Kidney epithelial cell (primary cell): Measurements from ENCODE around the gene TRAPPC12. TPM values are rescaled to one million over a fixed set of nuclear protein-coding genes. Genes with fewer than 3 reads are reported as not detected.

Source experiments
- DNase-seq: peaks from one replicate; pipeline ENCODE4 v3.0.0-alpha.2; 2010; ENCODE audit warnings: low read depth
- H3K27me3 ChIP-seq: 2 replicates; pipeline ENCODE4 v1.6.0; 2011; ENCODE audit warnings: low read length; ENCODE audit not compliant: control insufficient read depth, insufficient read depth
- H3K36me3 ChIP-seq: 2 replicates; pipeline ENCODE4 v1.5.1; 2011; ENCODE audit warnings: low read length; ENCODE audit not compliant: control insufficient read depth, insufficient read depth
- H3K4me3 ChIP-seq: 2 replicates; pipeline ENCODE4 v1.5.1; 2011; ENCODE audit warnings: low read depth, mild to moderate bottlenecking, control low read depth, low read length
- total RNA-seq: library from RNA; depleted of rRNA; stranded (reverse); fragments of >200 nt; gene quantifications from 2 replicates; pipeline ENCODE4 v1.2.3, GENCODE V29; 2015
- TF ChIP-seq, protein P1 (sequence below): IDR thresholded peaks from 2 replicates; pipeline ENCODE4 v1.5.1; 2011; ENCODE audit warnings: mild to moderate bottlenecking, moderate library complexity, low read length, control low read depth, inconsistent platforms; ENCODE audit not compliant: insufficient read depth, poor library complexity, severe bottlenecking

Gene TRAPPC12
- total RNA-seq, 1 donor from 2014 or later: 47.7 TPM

DNA sequence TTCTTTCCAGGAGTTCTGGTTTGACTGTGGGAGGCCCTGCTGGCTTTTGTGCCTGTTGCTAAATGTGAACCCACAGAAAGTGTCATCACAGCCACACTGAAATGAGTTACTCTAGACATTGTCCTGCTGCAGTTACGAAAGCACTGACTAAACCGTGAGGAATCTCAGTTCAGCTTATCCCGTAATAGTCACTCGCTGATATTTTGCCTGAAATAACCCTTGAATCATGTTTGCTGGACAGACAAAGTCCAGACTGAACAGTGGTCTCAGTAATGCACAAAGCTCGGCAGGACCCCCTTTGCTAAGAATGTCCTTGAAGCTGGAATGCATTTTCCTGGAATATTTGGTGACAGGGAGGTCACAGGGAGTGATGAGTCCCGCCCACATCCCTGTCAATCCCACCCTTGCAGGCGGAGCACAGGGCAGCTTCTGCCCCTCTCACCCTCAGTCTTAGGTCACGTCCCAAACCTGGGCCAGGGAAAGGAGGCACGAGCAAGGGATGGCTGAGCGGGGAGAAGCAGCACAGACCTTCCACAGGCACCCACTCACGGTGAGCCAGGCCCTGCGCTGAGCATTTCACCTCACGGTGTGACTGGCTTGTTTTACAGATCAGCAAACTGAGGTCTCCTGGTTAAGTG is 86.5 kb downstream of the TRAPPC12 start:
- TF ChIP-seq, protein P1, sequence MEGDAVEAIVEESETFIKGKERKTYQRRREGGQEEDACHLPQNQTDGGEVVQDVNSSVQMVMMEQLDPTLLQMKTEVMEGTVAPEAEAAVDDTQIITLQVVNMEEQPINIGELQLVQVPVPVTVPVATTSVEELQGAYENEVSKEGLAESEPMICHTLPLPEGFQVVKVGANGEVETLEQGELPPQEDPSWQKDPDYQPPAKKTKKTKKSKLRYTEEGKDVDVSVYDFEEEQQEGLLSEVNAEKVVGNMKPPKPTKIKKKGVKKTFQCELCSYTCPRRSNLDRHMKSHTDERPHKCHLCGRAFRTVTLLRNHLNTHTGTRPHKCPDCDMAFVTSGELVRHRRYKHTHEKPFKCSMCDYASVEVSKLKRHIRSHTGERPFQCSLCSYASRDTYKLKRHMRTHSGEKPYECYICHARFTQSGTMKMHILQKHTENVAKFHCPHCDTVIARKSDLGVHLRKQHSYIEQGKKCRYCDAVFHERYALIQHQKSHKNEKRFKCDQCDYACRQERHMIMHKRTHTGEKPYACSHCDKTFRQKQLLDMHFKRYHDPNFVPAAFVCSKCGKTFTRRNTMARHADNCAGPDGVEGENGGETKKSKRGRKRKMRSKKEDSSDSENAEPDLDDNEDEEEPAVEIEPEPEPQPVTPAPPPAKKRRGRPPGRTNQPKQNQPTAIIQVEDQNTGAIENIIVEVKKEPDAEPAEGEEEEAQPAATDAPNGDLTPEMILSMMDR: no peak
- Histone ChIP-seq H3K4me3 (no peak overlapping the region), H3K36me3 (no peaks in the 10 kb centered on the region), H3K27me3 (no peaks in the 10 kb centered on the region)
- DNase-seq: peak; percentile 58

DNA sequence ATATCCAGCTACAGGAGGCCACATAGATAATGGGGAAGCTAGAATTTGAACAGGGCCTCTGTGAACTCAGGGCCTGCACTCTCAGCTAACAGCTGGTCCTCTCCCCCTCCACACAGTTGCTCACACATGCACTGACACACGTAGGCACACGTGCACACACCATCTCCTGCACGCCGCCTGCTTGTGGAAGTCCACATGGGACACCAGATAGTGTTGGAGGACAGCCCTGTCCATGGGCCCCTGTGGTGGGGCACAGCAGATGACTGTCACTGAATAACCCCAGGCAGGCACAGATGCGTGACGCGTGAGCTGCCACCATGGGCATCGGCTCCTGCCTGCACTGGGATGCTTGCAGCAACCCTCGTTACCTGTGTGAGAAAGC is 87.0 kb downstream of the TRAPPC12 start:
- Histone ChIP-seq H3K27me3 (no peaks in the 10 kb centered on the region), H3K36me3 (no peaks in the 10 kb centered on the region), H3K4me3 (no peak overlapping the region)
- DNase-seq: no peak
- TF ChIP-seq, protein P1: no peak

DNA sequence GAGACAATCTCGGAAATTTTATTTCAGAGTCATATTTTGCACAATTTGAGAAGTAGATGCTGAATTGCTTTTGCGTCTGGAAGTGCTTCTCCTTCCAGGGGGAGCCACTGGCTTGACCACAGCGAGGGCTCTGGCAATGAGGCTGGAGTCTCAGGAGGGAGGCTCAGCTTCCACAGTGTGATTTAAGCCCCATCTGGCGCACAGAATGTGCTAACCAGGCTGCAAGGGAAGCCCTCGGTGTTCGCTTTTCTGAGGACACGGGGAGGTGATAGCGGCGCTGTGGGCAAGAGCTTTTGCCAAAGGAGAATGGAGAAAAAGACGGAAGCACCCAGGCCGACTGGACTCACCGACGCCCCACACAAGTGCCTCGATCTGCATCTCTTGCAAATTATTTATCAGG is 87.5 kb downstream of the TRAPPC12 start:
- peaks cover 1% of the 10 kb centered on the region for H3K36me3 ChIP-seq
- H3K27me3 ChIP-seq: no peaks in the 10 kb centered on the region
- no peak overlapping the region for H3K4me3 ChIP-seq
- DNase-seq: no peak
- TF ChIP-seq, protein P1: no peak

DNA sequence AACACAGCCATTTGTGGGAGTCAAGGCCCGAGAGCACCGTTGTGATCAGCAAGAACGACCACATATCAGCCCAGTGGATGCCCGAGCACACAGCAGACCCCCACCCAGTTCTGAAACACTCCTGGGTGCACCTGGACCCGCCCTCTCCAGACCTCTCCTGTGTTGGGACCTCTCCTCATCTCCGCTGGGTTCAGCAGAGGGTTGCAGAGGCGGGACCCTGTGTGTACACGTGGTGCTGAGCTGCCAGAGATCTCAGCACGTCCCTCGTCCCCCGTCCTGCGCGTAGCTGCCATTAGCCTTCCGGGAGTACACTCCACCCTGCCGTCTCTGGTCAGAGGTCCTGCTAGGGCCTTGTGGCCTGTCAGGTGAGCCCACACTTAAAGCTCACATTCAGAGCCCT is 88.2 kb downstream of the TRAPPC12 start:
- DNase-seq: no peak
- H3K27me3 ChIP-seq: no peaks in the 10 kb centered on the region
- TF ChIP-seq, protein P1: no peak
- peaks cover 1% of the 10 kb centered on the region for H3K36me3 ChIP-seq
- H3K4me3 ChIP-seq: no peak overlapping the region

DNA sequence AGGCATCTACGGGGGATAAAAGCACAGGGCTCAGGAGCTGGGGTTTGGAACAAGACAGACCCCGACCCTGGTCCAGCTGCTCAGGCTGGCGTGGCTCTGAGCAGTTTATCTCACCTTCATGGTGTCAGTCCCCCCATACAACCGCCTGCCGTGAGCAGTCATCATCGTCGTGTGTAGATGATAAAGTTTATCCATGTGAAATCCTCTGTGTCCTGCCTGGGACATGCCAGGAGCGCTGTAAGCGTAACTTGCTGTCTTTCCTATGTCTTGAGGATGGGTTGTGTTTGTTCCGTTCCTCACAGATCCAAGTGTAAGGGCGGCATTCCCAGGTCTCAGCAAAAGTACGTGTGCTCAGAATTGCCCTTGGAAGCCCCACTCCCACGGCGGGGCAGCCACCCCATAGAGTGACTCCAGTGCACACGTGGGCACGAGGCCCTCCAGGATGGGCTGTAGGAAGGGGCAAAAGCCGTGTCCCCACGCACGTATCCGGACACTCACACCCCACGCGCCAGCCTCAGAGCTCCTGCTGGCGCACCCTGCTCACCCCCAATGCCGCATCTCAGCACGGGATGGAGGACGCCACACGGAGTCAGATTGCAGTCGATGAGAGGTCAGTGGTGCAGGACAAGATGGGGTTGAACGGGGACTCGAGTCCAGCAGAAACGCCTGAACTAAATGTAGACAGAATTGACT is 88.9 kb downstream of the TRAPPC12 start:
- no peak for DNase-seq
- TF ChIP-seq, protein P1: no peak
- Histone ChIP-seq H3K4me3 (no peak overlapping the region), H3K27me3 (no peaks in the 10 kb centered on the region), H3K36me3 (peaks cover 1% of the 10 kb centered on the region)
